NOMO-1 (cell line): ENCODE results near the gene ALPP.

Experiments
- DNase-seq, 2 experiments: peaks; one replicate each; lab custom pipeline; 2025; ENCODE audit not compliant: unreplicated experiment in 2 of 2; lab: John Stamatoyannopoulos, UW

Gene ALPP

DNA sequence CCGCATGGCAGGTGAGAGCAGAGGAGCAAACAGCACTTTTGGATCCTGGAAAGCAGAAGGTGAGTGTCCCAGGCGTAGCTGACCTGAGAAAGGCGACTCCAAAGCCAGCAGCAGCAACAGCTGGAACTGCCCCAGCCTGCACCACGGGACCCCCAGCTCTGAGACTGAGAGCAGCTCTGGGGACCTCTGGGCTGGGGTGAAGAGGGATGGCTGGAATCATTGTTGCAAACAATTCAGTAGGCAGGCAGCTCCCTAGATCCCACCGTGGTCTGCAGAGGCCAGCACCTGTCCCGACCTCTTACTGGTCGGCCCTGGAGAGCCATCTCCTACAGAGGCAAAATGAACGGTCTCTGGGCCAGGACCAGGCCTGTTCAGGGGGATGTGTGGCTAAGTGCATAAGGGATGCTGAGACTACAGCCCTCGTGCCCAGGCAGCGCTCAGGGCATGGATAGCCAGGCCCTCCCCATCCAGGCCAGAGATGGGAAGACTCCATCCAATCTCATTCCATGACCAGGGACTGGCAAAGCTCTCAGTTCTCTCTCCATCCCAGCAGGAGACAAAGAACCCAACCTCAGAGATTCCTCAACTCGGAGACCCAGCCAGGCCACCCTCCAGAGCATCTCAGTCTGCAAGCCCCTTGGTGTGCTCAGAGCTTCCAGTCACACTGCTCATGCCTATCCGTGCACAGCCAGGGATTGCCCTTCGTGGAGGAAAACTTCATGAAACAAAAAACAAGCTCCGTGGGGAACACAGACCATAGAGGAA is 38.2 kb upstream of the ALPP start:
- DNase-seq = no peak

DNA sequence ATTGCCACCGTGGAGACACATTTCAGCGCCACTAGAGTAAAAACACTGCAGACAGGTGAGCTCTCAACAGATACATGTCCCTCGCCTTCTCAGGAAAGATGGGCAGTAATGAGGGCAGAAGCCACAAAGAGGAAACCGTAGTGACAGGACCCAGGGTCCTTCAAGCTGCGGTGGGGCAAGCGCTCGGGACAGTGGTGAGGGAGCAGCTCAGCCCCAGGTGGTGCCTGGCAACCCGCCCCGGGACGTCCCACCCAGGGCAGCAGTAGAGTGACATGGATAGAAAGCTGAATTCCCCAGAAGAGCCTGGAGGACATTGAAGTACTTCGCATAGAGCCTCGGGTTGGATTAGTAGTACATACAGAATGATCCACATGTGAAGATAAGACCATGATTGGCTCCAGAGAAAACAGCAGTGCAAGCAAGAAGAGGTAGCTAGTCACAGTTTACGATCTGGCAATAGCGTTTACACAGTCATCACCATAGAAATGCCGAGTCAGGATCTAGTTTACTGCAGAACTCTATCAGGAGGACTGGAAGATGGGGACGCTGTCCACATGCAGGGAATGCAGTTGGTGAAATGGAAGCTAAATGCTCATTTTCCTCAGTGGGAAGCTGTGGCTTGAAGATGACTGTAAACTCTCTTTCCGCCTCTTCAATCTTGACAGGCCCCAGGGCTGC is 37.4 kb upstream of the ALPP start:
- no peak for DNase-seq

DNA sequence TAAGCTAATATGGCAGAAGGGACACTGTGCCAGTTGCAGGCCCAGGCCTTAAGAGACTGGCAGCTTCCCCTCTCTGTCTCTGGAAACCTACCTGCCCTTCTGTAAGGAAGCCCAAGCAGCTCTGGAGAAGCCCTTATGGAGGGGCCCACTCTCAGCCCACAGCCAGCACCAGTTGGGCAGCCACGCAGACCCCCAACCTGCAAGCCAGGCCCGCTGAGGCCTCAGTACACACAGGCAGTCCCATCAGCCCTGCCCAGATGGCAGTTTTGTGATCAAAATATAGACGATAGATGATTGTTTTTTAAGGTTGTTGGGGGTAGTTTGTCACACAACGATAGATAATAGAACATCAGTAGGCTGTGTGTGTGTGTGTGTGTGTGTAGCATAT is 36.8 kb upstream of the ALPP start:
- no peak for DNase-seq

DNA sequence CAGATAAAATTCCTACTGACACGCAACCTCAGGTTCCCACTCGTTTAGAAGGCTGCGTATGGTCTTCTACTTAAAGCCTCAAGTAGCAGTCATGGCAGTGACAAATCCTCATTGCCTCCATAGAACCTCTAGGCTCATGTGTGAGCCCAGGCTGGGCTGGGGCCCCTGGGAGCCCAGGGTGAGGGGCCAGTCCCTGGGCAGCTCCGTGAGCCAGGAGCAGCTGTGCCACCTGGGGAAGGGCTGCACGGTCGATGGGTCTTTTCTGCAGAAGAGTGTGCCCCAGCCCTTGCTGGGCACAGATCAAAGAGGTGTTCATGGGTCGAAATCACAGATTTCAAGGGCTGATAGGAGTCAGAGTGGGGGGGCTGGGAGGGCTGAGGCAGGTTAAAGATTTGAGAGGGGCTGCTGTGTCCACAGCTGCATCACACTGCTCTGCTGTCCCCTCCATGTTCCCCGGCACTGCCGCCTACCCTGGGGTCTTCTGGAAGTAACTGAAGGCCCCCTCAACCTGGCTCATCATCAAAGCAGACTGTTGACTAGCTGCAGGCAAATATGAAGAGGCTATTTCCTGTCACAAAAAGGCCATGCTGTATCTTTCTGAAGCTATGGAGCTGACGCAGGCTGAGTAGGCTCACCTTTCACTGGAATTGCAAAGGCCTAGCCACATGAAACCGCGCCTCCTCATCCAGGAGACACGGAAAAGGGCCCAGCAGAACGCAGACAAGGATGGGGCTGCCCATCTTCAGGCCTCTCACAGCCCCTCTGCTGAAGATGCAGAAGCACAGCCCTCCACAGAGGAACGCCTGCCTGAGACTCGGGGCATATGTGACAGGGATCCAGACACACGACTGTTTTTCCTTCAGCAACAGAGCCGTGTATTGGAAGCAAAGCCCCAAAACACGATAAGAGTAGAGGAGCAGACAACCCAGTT is 35.7 kb upstream of the ALPP start:
- DNase-seq = no peak

DNA sequence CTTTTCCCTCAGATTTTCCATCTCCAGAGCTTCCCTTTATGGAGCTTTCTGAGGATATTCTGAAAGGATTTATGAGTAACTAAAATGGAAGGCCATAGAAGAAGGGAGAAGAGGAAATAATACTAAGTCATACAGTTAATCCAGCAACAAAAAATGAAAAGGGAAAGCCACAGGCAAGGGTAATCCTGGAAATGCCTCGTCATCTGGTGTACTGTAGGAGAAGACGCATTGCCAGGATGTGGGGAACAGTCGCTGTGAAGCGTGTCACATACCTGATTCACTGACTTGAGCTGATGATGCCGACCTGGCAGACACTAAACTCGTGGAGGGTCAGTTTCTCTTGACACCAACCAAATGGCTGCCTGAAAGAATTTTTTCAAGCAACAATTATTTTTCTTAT is 34.7 kb upstream of the ALPP start:
- no peak for DNase-seq

DNA sequence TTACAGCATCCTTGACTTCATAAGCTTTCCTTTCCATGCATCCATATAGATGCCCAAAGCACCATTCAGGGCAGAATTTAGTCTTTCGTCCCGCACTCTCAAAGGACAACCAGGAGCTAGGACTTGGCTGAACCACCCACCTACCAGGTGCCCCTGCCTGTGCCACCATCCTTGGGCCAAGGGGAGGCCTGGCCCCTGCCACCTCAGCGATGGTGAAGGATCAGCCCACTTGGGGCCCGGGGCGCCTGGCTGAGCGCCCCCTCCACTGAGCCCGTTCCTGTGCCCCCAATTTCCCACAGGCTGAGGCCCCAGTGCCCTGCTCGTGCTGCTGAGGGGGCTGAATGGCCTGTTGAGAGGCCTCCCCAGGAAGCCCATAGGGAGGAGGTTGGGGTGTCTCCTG is 33.3 kb upstream of the ALPP start:
- no peak for DNase-seq

DNA sequence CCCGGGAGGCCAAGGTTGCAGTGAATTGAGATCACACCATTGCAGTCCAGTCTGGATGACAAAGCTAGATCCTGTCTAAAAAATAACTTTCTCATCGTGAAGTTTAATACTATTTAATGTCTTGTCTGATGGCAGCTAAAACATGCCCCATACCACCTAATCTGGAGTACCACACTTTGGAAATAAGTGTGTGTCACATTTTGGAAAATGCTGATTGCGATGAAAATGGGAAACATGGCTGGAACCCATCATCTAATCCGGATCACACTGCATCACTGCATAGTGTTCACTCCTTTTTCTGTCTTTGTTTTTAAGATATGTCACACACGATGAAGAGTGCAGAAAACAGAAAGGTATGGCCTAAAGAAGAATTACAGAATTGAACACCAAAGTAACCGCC is 31.2 kb upstream of the ALPP start:
- DNase-seq = no peak

DNA sequence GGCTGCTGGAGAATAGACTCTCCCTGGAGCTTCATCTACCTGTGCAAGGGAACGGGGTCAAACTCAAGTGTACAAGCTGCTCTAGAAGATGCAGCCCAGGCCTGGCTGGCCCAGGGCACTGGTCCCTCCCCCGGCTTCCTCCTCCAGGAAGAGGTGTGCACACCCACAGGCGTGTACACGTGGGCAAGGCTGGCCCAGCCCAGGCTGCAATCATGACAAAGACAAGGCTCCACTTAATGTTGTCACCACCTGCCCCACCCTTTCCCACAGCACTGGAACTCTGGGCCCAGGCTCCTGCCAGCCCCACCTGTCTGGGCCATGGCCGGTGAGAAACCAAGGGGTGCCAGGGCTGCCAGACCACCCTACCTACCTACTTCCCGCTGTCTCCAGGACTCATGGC is 29.6 kb upstream of the ALPP start:
- DNase-seq = no peak

DNA sequence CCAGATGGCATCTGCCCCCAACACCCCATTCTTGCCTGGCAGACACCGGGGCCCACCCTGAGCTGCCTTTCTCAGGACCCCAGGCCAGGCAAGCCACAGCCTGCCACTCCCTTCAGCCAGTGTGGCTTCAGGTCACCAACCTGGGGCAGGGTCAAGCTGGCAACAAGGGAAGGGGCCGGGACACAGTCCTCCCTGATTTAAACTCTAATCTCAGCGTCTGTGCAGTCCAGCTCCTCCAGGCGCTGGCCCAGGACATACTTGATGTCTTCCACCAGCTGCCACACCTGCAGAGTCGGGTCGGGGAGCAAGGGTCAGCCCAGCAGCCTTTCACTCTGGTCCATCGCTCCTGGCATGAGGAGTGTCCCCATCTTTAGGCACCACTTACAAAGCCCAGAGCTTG is 29.0 kb upstream of the ALPP start:
- no peak for DNase-seq

DNA sequence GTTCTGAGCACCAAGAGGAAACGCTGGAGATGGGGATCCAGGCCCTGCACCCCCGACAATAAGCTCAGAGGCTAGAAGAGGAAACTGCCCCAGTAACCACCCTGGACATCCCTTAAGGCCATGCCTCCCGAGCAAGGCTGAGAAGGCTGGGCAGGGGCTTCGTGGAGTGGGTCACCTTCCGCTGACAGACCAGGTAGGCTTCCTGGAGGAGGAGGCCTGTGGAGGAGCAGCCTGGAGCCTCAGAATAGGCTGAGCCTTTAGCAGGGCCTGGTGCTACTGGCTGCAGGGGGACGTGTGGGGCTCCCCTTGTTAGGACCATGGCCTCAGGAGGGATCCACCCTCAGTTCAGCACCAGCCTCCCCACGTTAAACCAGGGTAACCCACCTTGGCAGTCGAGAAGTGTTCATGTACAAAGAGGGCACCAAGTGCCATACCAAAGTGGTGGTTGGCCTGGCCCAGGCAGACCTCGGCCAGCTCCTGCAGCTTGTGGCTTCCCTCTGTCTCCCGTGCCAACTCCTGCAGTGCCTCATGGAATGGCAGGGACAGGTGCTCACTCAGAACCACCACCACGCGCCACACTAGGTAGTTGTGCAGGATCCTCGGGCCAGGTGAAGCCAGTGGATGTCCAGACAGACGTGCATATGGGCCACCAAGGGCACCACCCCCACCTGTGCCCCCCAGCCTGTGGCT is 28.5 kb upstream of the ALPP start:
- no peak for DNase-seq

DNA sequence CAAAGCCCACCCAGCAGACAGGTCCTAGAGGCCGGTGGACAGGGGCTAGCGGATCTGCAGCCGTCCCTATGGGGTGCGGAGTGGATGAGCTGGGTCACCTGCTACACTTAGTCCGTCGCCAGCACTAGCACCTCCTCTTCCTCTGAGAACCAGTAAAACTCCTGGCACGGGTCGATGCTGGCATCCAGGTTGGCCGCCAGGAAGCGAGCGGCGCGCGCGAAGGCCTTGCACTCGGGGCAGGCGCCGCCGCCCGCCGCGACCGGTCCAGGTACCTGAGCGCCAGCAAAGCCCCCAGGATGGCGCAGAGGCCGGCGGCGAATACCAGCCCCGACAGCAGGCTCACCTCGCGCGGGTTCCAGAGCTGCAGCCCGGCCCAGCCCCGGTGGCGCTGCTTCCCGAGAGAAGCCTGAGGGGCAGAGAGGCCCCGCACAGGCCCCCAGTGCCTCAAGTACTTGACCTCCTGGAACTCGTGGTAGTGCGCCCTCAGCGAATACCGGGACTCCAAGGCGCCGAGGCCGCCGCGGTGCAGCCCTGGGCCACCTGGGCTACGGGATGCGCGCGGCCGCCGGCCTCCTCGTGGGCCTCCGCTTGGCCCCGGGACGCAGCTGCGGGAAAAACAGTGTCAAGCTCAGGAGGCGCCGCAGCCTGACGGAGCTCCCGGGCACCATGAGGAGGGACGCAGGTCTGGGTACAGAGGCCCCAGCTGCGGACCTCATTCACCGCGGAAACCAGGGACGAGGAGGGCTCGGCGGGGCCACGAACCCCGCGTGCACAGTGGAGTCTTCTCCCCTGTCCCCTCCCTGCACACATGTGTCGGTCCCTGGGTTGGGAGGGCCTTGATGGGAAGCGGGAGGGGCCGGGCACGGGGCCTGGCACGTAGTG is 27.5 kb upstream of the ALPP start:
- DNase-seq = no peak

DNA sequence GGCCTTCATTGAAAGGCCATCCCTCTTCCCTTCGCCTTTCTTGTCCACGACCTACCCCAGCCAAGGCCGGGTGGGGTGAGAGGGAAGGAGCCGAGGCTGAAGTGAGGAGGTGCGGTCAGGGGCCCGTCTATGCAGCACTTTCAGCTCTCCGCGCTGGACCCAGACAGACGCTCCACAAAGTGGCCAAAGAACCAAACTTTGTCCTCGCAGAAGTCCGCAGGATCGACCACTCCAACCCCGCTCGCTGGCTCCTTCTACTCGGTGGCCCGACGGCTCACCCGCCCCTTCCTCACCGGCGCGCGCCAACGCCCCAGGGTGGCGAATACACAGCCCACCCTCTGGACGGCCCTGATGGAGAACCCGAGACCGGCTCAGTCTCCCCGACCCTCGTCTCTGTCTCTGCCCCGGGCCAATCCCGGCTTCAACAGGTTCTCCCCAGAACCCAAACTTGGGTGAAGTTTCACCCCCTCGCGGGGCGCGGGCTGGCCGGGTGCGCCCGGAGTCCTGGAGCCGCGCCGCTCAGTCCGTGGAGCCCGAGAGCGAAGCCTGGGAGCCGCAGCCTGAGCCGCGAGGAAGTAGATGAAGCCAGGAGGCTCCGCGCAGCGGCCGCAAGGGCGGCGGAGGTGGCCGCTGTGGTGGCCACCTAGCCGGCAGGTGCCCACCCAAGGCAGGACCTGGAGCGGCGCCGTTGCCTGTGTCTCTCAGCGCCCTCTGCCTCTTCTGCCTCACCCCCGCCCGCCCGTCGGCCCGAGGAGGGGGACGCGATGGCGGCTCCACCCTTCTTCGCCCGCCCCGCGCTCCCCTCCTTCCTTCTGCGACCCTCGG is 26.7 kb upstream of the ALPP start:
- no peak for DNase-seq

DNA sequence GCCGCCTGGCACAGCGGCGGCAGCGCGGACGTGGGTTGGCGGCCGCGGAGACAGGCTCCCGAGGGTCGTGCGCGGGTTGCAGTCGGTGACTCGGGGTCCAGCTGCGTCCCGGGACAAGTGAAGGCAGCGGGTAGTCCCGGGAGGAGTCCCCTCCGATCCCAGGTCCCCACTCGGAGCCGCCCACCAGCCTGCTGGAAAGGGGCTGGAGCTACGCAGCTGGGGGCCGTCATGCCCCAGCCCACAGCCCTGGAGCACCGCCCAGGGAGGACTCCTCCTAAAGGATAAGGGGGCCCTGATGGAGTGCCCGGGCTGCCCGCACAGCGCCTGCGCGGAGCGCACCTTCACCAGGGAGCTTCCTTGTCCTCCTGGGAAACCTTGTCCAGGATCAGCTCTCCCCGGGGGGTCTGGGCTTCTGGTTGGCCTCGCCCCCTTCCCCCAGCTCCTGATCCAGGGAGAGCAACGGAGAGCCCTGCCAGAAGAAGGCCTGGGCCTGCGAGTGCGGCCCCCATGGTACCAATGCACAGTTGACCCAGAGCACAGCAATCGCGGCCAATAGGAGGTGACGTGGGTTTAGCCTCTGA is 25.9 kb upstream of the ALPP start:
- no peak for DNase-seq

DNA sequence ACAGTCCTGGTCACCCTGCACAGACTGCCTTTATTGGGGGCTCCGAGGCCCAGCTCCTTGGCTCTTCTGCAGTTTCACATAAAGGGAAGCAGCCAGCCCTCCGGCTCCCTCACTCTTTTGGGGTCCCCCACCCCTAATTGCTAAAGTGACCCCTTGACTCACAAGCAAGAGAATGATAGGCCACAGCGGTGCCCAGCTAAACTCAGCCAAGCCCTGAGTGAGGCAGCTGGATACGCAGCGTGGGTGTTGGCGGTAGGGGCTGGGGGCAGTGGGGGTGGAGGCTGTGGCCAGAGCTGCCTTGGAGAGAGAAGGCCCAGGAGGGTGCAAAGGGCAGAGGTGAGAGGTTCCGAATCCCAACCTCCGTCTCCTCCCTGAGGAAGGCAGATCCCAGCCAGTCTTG is 25.5 kb upstream of the ALPP start:
- DNase-seq = no peak

DNA sequence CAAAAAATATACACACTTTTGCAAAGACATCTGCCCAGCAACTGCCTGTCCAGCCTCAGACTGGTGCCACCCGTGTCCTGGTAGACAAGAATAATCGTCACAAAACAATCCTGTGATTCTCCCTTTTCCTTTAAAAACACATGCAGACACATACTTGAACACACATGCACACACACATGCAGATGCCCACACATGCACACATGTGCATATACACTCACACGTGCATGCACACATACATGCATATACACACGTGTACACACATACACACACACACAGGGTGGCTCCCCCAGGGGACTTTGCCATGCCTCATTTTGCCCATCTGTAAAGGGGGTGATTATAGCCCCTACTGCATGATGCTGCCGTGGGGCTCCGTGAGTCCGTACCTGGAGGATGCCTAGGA is 24.9 kb upstream of the ALPP start:
- DNase-seq = no peak

DNA sequence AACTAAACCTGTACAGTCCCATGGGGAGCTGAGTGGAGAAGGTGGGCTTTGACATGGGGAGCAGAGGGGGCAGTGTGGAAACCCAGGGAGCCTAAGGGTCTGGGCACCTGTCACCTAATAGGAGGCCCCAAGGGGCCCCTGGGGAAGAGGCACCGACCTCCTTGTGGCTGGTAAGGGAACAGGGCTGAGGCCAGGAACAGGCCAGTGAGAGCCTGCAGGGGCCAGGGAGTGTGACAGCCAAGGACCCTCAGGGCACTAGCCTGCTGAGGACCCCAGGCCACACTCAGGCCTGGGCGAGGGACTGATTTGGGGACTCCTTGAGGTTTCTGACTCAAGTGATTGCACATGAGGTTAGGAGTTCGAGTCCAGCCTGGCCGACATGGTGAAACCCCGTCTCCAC is 24.5 kb upstream of the ALPP start:
- DNase-seq = no peak

DNA sequence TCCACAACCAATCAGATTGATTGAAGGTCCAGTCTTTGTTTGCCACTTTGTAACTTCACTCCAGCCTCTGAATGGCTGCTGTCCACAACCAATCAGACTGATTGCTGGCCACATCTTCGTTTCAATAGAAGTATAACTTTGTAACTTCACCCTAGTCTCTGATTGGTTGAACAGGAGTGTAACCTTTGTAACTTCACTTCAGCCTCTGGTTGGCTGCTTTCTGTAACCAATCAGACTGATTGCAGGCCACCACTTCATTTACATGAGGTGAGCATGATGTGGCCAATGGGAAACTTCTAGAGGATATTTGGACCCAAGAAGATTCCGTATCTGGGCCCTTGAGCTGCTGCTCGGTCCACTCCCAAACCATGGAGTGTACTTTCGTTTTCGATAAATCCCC is 16.9 kb upstream of the ALPP start:
- DNase-seq = no peak

DNA sequence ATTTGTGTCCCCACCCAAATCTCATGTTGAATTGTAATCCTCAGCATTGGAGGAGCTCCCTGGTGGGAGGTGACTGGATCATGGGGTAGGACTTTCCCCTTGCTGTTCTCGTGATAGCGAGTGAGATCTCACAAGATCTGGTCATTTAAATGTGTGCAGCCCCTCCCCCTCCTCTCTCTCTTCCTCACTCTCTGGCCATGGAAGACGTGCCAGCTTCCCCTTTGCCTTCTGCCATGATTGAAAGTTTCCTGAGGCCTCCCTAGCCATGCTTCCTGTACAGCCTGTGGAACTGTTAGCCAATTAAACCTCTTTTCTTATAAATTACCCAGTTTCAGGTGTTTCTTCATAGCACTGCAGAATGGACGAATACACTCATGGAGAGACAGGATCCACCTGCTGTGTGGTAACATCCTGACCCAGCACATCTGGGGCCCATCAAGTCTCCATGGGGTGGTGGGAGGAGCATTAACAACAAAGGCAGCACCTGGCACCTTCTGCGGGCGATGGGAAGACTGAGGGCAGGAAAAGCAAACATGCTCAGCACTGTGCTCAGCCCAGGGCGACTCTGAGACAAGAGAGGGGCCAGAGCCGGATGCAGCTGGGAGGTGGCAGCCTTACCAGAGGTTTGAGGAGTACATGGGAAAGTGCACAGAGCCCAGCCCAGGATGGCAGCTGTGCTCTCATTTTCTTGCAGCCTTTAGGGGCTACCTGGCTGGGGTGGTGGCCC is 16.2 kb upstream of the ALPP start:
- no peak for DNase-seq
